ENCODE data around the gene ZSCAN9.

GRCh38 chr6:28267695-28268059 is 42.6 kb downstream of the ZSCAN9 start:
- TF ChIP-seq POLR2A (IDR thresholded peaks at IDR 0.05; ENCODE audit: low read depth, low read length) (no peak), CTCF (IDR thresholded peaks at IDR 0.05; ENCODE audit: extremely low read depth in 1 of 2, insufficient read depth in 1 of 2, low read depth in 1 of 2, low read length in 2 of 2) (no peak), MAX (IDR thresholded peaks at IDR 0.05; ENCODE audit: insufficient read depth, insufficient read length) (no peak), POLR2AphosphoS5 (IDR thresholded peaks at IDR 0.05; ENCODE audit: insufficient read depth, low read depth, low read length) (no peak), EZH2 (IDR thresholded peaks at IDR 0.05; ENCODE audit: borderline replicate concordance, low read depth, low read length, severe bottlenecking) (no peak)
